Choroid plexus epithelial cell (primary cell): ENCODE data around the gene SND1.

ENCODE experiments used
- DNase-seq: peaks from one replicate; pipeline ENCODE4 v3.0.0-alpha.2; 2010; ENCODE audit warnings: low read depth
- H3K4me3 ChIP-seq: 2 replicates; pipeline ENCODE4 v1.5.1; 2011; ENCODE audit warnings: low read depth, mild to moderate bottlenecking, control low read depth, low read length, moderate library complexity
- CTCF ChIP-seq: conservative IDR thresholded peaks from 2 replicates; pipeline ENCODE4 v1.5.1; 2011; ENCODE audit warnings: low read depth, mild to moderate bottlenecking, control low read depth, inconsistent platforms, low read length, moderate library complexity

SND1 gene

GRCh38 chr7:128129224-128129864, 477.4 kb downstream of the SND1 start:
- H3K4me3 ChIP-seq = no peak overlapping the region
- no peak for TF ChIP-seq CTCF
- no peak for DNase-seq

- no peak for TF ChIP-seq CTCF
- H3K4me3 ChIP-seq = no peak overlapping the region
- no peak for DNase-seq
Measured at GRCh38 chr7:128131115-128131514, 479.1 kb downstream of the SND1 start.

GRCh38 chr7:128131731-128132130, 479.7 kb downstream of the SND1 start:
- H3K4me3 ChIP-seq = no peak overlapping the region
- TF ChIP-seq CTCF = no peak
- DNase-seq = no peak

GRCh38 chr7:128132426-128133069, 480.6 kb downstream of the SND1 start:
- DNase-seq = no peak
- no peak overlapping the region for H3K4me3 ChIP-seq

GRCh38 chr7:128135159-128135514, 483.1 kb downstream of the SND1 start:
- DNase-seq = no peak
- TF ChIP-seq CTCF = no peak
- H3K4me3 ChIP-seq = no peak overlapping the region

More at GRCh38 chr7:128132426-128133069, 480.6 kb downstream of the SND1 start:
- TF ChIP-seq CTCF = no peak

GRCh38 chr7:128135515-128136214, 483.7 kb downstream of the SND1 start:
- peak; percentile 53 for DNase-seq
- peak; percentile 51 for TF ChIP-seq CTCF
- H3K4me3 ChIP-seq = peak overlapping the region; percentile 61

- no peak for DNase-seq
- no peak for TF ChIP-seq CTCF
- peak overlapping the region; percentile 61 for H3K4me3 ChIP-seq
Measured at GRCh38 chr7:128136215-128136597, 484.2 kb downstream of the SND1 start.
